ENCODE measurements around the gene HPGD.

GRCh38 chr4:174485025-174485424 lies 37.3 kb downstream of the HPGD start:
- TF ChIP-seq CTCF (IDR thresholded peaks at IDR 0.05): no peak
- TF ChIP-seq TCF7L2 (IDR thresholded peaks at IDR 0.05; ENCODE audit: low read depth, low read length): no peak
- TF ChIP-seq POLR2AphosphoS5 (IDR thresholded peaks at IDR 0.05; ENCODE audit: low read depth, low read length): no peak
- no peak for TF ChIP-seq SIN3A (IDR thresholded peaks at IDR 0.05; ENCODE audit: borderline replicate concordance, insufficient read depth, low read depth, low read length)
- TF ChIP-seq, protein P1, sequence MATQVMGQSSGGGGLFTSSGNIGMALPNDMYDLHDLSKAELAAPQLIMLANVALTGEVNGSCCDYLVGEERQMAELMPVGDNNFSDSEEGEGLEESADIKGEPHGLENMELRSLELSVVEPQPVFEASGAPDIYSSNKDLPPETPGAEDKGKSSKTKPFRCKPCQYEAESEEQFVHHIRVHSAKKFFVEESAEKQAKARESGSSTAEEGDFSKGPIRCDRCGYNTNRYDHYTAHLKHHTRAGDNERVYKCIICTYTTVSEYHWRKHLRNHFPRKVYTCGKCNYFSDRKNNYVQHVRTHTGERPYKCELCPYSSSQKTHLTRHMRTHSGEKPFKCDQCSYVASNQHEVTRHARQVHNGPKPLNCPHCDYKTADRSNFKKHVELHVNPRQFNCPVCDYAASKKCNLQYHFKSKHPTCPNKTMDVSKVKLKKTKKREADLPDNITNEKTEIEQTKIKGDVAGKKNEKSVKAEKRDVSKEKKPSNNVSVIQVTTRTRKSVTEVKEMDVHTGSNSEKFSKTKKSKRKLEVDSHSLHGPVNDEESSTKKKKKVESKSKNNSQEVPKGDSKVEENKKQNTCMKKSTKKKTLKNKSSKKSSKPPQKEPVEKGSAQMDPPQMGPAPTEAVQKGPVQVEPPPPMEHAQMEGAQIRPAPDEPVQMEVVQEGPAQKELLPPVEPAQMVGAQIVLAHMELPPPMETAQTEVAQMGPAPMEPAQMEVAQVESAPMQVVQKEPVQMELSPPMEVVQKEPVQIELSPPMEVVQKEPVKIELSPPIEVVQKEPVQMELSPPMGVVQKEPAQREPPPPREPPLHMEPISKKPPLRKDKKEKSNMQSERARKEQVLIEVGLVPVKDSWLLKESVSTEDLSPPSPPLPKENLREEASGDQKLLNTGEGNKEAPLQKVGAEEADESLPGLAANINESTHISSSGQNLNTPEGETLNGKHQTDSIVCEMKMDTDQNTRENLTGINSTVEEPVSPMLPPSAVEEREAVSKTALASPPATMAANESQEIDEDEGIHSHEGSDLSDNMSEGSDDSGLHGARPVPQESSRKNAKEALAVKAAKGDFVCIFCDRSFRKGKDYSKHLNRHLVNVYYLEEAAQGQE (IDR thresholded peaks at IDR 0.05; ENCODE audit: insufficient read depth in 1 of 2, low read depth in 2 of 2, low read length in 1 of 2): no peak

Measured in Panc1 (cell line).